ENCODE data around the gene FBLN2.

Gene FBLN2

GRCh38 chr3:13580256-13581023 lies 31.5 kb downstream of the FBLN2 start:
- no peak for TF ChIP-seq CTCF (IDR thresholded peaks at IDR 0.05; ENCODE audit: low read depth, low read length)
- no peak for DNase-seq (ENCODE audit: extremely low read depth, low read depth)

- TF ChIP-seq CTCF (IDR thresholded peaks at IDR 0.05; ENCODE audit: low read depth, low read length): no peak
- no peak for DNase-seq (ENCODE audit: extremely low read depth, low read depth)
Measured at GRCh38 chr3:13581485-13582365, 32.8 kb downstream of the FBLN2 start.

DNA sequence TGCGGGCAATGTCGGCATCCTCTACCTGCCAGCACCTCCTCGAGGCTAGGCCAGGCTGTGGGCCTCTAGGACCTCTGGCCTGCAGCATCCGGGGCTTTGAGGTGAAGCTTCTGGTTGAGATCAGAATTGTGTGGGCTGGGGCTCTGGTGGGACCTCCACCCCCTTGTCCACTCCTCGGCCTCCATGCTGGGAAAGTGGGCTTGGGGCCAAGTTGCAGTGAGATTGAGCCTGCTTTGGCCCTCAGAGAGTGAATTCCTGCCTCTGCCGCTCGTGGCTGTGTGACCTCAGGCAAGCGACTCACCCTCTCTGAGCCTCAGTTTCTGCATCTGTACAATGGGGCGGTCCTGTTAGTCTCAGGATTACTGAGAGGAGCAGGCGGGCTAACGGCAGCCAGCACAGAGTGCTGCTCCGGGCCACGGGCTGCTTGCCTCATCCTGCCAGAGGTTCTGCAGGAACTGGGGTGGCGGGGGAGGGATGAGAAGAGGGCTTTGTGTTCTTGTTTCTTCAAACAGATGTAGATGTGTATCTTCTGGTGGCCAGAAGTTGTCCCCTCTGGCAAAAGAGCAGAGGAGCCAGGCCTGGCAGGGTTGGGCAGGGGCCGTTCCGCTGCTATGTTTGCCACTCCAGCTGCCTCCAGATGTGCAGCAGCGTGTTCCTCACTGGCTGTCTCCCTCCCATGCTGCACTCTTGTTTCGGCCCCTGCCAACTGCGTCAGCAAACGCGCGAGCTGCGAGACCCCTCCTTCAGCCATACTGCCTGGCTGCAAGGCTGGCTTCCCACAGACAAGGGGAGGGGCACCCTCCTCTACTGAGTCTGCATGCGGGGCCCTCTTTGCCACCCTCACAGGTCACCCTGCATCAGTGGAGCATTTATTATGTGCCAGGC lies 33.7 kb downstream of the FBLN2 start:
- DNase-seq (ENCODE audit: extremely low read depth, low read depth): no peak
- no peak for TF ChIP-seq CTCF (IDR thresholded peaks at IDR 0.05; ENCODE audit: low read depth, low read length)

- TF ChIP-seq CTCF (IDR thresholded peaks at IDR 0.05; ENCODE audit: low read depth, low read length): no peak
- no peak for DNase-seq (ENCODE audit: extremely low read depth, low read depth)
Measured at GRCh38 chr3:13583251-13584180, 34.6 kb downstream of the FBLN2 start.

DNA sequence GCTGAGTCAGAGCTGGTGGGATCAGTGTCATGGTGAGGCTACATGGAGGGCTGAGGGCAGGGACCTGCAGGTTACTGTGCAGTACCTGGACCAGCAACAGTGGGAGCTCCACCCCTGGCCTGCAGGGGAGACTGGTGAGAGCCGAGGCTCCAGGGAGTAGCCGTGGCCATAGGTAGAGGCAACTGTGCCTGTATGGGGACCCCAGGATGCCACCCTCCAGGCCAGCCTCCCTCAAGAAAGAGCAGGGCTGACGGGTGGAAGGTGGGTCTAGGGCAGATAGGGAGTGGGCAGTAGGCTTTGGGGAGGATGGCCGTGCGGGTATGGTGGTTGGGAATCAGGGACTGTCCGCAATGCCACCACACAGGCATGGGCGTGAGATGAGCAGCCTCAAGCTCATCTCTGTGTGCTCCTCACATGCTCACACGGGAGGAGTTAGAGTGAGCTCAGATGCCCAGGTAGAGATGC lies 35.5 kb downstream of the FBLN2 start:
- no peak for DNase-seq (ENCODE audit: extremely low read depth, low read depth)

More for the DNA sequence above, 35.5 kb downstream of the FBLN2 start:
- TF ChIP-seq CTCF (IDR thresholded peaks at IDR 0.05; ENCODE audit: low read depth, low read length): no peak
